Activated CD4-positive, CD25-positive, alpha-beta regulatory T cell treated with anti-CD3 and anti-CD28 coated beads, Interleukin-2, amount 50 U/mL, for 16 hours (primary cell): ENCODE results near the gene MRPL42.
"Not testable (repeated sequence)": the region's sequence is repeated elsewhere in the genome, so short reads cannot be mapped to it uniquely, and the experiment has no call there.

ENCODE experiments used
- DNase-seq: peaks from one replicate; pipeline ENCODE4 v3.0.0-alpha.2; 2020; ENCODE audit warnings: low read depth, low spot score

MRPL42 gene

DNA sequence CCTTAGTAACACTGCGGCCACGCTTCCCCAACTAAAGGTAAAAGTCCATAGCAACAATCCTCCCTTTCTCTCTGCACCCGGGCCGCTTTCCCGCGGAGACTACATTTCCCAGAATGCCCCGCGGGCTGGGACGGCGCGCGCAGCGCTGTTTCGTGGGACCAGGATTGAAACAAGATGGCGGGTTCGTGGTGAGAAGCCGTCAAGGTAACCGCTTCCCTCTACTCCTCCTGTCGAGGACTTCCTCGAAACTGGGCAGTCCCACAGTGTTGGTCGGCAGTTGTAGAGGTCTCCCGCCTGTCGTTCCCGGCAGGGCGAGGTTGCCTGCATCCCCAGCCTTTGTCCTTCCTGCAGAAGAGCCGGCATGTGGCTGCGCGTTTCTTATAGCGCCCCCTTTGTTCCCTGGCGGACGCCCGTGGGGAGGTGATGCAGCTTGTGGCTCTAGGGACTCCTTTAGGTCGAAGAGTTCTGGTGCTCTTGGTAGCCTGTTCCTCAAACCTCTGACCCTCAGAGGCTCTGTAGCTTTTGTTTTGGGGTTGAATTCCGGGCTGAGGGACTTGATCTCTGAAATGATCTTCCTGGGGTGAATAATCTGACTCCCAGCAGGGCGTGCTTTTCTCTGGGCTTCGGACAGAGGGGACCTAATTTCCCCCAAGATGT lies at the start of gene MRPL42:
TSS of gene MRPL42 (plus strand) at position 164 of the 657 bp plus-strand sequence. CDS start 1,772 bp downstream, outside the sequence.
- DNase-seq = peak; percentile 89

DNA sequence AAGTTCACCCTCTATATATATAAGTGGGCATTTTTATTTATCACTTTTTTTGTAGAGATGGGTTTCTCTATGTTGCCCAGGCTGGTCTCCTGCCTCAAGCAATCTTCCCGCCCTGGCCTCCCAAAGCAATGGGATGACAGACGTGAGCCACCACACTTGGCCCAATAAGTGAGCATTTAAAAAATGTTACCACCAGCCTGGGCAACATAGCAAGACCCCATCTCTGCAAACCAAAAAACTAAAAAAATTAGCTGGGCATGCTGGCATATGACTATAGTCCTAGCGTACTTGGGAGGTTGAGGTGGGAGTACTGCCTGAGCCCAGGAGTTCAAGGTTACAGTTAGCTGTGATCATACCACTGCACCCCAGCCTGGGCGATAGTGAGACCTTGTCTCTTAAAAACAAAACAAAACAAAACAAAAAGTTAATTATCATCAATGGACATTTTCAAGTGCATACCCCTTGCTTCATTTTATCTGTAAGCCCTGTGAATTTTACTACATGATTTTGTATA lies 49.3 kb upstream of the MRPL42 start:
- no peak for DNase-seq

DNA sequence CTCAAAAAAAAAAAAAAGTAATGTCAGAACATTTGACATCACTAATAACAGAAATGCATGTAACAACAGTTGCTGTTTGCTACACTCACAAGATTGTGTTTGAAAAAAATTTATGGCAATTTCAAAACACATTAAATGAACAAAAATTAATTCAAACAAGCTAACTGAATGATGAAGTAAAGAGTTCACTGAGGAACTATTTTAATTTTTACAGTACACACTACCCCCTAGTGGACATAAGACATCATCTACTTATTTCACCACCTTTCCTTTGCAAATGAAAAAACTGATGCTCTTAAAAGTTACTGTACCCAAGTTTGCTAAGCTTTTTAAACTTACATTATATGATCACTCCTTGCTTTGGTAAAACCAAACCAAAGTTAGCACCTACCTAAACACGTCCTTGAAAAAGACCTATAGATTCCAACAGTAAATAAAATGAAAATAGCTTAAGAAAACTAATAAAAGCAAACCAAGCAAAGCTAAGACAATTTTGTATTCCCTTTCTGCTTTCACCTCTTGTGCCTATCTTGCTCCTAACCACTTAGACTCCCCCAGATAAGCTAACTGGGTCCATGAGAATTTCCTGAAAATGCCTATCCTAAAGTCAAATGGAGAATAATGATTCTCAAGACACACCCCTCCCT lies 47.8 kb upstream of the MRPL42 start:
- no peak for DNase-seq

DNA sequence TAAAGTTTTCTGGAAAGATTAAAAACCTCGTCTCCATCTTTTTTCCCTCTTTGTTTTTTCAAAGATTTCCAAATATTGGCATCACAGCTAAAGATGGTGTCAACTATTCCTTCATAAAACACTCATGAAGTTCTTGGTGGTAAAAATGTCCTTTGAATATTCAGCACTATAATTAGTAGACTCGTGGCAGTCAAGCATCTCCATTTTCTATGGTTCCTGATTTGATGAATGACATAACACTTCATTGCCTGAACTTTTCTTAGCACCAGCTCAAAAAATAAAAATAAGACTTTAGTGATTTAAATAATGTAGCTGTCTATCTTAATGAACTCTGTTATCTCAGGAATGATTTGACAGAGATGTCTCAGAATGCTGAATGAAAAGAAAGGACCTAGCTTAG lies 45.3 kb upstream of the MRPL42 start:
- no peak for DNase-seq

DNA sequence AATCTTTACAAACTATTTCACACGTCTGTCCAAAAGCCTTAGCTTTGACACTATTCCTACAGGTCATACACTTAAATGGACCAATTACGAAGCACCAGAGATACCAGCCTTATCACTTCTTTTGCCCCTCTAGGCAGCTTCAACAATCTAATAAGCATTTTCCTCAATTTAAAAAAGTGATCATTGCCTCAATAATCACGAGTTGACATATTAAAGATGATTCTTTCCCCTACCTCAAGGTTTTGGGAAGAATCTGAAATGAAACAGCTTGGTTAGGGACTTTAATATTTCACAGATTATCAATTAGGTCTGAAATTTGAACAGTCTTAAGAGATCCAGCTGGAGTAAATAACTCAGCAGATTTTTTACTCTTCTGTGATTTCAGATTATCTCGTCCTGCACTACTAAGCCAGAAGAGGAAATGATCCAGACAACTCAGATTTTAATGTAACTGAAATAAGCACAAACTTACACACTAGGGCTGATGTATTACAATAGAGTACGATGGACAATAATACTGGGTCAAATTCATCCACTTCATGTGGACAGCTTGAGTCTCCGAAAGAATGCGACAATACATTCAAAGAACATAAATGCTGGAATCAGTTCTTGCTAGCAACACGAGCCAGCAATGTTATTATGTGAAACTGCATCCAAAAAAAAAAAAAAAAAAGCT lies 41.4 kb upstream of the MRPL42 start:
- DNase-seq = no peak

DNA sequence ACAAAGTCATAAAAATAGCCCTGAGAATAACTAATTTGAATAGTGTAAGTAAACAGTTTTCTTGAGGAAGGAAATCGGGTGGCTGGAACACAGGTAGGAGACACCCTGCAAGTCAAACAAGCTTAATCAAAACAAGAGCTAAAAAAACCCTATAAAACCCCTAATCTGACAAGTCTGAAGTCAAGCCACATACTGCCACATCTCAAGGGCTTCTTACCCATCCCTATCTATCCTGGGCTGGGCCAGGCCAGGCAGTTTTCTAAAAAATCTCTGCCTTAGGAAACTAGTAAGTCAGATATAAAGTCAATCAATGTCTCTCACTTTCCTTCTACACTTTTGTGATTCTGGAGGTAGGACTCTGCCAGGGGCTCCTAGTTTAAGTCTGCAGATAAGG lies 40.9 kb upstream of the MRPL42 start:
- no peak for DNase-seq

DNA sequence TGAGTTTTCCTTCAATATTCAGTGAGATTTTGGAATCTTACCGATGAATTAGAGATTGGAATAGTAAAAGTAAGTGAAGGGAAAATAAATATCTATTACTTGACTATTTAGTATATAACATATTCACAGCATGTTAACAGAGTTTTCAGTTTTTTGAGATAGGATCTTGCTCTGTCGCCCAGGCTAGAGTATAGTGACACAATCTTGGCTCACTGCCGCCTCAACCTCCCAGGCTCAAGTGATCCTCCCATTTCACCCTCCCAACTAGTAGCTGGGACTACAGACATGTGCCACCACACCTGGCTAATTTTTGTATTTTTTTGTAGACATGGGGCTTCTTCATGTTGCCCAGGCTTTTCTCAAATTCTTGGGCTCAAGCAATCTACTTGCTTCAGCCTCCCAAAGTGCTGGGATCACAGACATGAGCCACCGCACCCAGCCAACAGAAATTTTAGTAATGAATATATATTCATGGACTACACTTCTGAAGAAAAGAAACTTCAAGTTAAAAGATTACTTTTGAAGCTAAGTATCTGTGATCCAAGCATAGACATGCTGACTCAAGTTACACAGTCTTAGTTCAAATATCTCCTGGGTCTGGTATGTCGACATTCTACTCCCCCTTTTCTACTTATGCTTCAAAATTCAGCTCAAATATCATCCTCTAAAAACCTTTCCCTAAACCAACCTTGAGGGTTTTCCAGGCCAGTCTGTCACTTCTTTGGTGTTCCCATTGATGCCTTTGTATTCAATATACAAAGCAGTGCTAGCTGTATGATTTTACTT lies 39.3 kb upstream of the MRPL42 start:
- DNase-seq = no peak

DNA sequence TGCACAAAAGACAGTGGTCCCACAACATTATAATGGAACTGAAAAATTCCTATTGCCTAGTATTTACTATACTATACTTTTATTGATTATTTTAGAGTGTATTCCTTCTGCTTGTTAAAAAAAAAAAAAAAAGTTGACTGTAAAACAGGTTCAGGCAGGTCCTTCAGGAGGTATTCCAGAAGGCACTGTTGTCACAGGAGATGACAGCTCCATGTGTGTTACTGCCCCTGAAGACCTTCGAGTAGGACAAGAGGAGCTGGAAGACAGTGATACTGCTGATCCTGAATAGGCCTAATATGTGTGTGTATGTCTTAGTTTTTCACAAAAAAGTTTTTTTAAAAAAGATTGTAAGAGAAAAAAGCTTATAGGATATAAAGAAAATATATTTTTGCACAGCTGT lies 37.9 kb upstream of the MRPL42 start:
- DNase-seq = no peak

DNA sequence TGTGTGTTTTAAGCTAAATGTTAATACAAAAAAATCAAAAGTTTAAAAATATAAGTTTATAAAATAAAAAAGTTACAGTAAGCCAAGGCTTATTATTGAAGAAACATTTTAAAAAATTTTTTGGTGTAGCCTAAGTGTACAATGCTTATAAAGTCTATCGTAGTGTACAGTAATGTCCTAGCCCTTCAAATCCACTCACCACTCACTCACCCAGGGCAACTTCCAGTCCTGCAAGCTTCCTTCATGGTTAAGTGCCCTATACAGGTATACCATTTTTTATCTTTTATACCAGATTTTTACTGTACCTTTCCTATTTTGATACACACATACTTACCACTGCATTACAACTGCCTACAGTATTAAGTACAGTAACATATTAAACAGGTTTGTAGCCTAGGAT lies 37.5 kb upstream of the MRPL42 start:
- no peak for DNase-seq

DNA sequence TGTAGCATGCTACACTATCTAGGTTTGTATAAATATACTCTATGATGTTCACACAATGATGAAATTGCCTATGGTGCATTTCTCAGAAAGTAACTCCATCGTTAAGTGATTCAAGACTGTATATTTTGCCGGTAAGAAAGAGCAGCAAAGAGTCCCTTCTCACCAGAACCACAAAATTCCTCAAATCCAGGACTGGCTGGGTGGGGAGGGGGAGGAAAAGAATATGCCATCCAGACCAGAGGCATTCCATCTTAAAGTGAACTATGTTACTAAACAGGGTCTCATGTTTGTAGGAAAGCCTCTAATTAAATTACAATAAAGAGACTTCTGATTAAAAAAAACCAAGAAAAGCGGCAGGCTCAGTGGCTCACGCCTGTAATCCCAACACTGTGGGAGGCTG lies 37.0 kb upstream of the MRPL42 start:
- DNase-seq = no peak

DNA sequence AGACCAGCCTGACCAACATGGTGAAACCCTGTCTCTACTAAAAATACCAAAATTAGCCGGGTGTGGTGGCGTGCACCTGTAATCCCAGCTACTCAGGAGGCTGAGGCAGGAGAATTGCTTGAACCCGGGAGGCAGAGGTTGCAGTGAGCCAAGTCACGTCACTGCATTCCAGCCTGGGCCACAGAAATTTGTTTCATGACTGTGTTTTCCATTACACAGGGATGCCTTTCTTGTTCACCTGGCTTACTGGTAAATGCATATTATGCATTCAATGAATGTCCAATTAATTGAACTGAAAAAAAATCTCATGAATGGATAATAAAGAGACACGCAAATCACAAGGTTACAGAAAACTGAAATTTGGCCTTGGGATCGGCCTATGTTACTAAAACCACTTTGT lies 35.3 kb upstream of the MRPL42 start:
- not testable (repeated sequence) for DNase-seq

DNA sequence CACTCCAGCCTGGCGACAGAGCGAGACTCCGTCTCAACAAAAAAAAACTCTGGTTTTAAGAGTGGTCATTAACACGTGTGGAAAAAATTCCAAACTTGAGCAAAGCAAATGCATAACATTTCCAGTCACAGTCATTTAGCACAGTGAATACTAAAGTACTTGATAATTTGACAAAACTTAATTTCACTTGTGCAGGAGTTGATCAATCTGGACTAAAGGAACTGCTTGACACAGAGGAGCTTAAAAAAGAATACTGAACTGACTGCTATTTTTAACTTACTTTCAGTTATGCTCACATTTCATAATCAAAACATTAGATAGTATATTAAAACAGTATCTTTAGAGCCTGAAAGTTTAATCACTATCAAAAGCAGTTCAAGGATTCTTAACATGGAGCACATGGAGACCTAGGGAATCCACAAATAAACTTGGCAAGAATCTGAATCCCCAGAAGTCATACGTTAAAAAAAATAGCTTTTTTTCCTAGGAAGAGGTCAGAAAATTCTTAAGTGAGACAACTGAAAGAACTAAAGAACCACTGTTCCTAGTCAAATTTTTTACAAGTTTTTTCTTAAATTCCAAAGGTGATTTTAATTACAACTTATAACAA lies 33.0 kb upstream of the MRPL42 start:
- no peak for DNase-seq

DNA sequence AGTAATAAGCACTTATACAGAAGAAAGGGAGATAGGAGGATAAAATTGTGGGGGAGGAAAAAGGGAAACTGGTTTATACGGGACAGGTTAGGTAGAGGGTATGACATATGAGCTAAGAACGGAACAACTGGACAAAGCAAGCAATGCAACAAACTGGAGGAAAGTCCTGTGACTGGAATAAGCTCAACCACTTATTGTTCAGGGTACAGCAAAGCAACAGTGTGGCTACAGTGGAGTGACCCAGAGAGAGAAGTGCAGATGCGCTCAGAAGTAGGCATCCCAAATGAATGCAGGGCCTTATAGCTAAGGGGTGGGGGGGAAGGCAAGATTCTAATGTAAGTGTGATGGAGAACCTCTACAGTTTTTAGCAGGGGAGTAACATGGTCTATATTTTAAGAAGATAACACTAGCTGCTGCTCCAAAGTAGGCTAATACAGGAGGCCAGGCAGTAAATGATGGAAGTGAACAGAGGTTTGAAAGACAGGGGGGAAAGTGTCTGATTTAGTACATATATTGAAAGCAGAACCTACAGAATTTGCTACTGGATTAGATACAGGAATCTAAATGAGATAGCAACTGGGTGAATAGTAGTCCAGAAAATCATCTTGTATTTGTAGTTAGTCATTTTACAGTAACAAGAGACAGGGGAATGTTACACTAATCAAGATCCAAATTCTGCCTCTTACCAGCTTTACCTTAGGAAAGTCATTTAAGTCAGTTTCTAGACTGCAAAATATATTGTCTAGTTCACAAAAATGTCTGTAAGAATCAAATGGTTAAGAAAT lies 28.9 kb upstream of the MRPL42 start:
- no peak for DNase-seq

DNA sequence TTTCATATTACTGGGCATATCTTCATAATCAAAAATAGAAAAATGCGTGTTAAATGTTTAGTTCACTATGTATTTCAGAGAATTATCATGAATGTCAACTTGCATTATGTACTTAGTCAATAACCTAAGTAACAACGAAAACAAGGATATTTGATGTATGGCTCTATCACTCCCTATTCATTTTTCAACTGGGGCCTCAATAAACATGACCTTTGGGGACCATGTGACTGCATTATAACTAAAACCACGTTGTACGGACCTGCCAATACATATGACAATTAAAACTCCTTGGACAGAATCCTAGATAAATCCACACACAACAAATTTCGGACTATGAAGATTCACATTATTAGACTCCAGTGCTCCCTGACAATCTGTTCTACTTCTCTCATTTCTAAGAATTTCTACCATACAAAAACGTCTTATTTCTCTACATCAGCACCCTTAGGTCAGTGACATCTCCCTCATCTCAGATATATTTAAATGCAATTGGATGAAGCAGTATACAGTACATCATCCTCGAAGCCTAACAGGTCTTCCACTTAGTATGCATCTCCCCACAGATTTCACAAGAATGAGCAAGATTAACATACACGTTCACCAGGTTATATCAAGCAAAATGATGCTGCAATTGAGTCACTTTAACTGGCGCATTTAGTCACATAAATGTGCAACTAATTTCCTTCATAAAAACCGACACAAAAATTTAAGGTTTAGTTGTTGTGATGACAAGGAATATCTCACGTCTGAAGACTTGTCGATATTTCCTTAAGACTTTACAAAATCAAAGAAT lies 27.1 kb upstream of the MRPL42 start:
- no peak for DNase-seq

DNA sequence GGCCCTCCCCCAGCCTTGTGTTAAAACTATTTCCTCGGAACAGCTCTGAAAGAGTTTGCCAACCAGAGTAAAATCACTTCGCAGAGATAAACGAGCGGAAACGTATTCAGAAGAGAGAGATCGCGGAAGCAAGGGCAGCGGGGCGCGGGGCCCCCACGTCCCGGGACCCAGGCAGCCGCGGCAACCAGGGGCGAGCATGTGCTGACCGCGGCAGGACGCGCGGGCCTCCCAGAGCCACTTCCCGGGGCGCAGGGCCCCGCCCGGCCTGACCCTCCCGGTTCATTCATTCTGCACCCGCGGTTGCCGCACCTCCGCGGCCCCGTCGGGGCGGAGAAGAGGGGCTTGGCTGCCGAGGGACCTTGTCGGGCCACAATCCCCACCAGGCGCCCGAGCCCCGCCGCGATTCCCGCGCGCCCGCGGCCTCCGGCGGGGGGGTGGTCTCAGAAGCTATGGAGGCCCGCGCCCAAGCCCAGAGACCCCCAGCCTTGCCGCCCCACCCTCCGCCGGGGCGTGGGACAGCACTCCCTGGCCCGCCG lies 26.2 kb upstream of the MRPL42 start:
- peak; percentile 18 for DNase-seq

DNA sequence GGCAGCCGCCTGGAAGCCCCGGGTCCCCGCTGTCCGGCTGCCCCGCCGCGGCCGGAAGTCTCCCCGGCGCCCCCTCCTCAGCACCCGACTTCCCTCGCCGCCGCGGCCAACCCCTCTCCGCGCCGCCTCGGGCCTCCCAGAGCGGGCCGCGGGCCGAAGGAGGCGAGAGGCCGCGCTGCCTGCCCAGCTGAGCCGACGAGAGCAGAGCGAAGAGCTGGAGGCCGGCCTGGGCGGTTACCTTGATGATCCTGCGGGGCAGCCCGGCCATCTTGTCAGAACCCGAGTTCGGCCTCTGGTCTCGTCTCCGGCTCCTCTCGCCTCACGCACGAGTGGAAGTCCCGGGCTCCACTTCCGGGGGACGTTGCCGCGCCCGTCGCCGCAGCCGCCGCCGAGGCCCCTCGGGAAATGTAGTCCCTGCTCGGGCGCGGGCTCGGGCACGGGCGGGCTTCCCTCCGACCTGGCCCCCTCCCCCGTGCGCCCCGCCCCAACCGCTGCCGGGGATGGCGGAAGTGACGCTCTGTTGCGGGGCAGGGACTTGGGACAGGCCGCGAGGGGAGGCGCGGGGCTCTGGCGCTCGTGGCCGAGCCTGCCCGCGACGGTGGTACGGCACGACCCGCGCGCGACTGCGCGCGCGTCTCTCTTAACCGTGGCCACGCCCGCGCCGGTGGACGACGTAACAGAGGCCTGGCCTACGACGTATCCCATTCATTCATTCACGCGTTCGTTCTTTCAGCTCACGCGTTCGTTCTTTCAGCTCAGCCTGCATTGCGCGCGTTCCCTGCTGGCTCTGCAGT lies 25.5 kb upstream of the MRPL42 start, which contains the start of gene UBE2N:
TSS of gene UBE2N (minus strand) at position 331 of the 794 bp plus-strand sequence. CDS start at position 268, 63 bp downstream.
- peak; percentile 96 for DNase-seq

DNA sequence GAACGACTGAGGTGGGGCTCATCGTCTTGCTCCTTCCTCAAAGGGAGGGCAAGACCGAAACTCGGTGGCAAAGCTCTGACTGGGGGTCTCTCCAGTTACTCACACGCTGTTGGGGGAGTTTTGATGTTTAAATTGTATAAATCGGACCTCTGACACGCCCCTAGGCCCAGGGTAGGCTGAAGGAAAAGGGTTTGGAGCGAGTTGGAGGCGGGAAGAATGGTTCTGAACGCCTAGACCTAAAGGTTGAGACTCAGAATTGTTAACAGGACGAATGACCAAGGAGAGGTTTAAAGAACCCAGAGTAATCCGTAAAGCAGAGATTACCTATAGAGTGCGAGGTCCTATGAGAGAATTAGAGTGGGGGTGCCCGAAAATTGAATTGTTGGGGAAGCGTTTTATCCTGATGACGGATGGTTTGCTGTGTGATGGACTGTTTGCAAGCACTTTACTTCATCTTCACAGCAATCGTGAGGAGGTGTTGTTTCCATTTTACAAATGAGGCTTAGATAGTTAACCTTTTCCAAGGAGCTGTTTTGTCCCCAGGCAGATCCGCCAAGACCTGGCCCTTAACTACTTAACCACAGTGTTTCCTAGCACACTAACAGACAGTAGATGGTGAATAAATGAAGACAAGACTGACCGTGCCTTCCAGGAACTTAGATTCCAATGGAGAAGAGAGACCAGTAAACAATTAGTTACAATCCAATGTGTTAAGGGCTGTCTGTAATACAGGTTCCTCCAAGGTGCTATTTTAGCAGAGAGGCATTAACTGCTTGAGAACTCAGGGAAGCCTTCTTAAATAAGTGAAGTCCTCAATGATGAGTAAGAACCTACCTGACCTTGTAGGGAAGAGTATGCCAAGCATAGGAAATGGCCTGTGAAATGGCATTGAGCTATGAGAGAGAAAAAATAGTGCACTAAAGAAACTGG lies 24.6 kb upstream of the MRPL42 start:
- DNase-seq = no peak

DNA sequence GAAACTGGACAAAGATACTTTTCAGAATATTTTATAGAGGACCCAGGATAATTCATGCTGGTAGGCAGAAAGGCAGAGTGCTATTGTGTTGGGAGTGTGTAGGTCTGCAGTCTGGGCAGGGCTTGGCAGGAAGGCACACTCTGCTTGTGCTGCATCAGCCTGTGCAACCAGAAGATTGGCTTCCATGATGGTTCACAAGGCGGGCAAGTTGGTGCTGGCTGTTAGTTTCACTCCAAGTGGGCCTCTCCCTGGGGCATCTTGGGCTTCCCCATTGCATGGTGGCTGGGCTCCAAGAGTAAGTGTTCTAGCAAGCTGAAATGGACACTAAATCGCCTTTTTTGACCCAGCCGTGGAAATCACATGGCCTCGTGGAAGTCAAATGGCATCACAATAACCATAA lies 23.7 kb upstream of the MRPL42 start:
- no peak for DNase-seq
